Muscle of arm (tissue), 12 donors: ENCODE data around the gene KCMF1. TPM values are rescaled to one million over a fixed set of nuclear protein-coding genes. Genes with fewer than 3 reads are reported as not detected.

ENCODE experiments used
- DNase-seq: peaks from one replicate; pipeline ENCODE4 v3.0.0-alpha.2; 2013
- polyA plus RNA-seq, 12 donors: library from polyadenylated mRNA; unstranded; fragments of 120-200 nt; gene quantifications; one replicate each; pipeline ENCODE4 v1.2.1, GENCODE V29; 2013; ENCODE audit not compliant: insufficient read length in 12 of 12

Gene KCMF1
- polyA plus RNA-seq, 12 donors, result 30.6 to 57.6 (median 47.4) TPM; not detected in 1

DNA sequence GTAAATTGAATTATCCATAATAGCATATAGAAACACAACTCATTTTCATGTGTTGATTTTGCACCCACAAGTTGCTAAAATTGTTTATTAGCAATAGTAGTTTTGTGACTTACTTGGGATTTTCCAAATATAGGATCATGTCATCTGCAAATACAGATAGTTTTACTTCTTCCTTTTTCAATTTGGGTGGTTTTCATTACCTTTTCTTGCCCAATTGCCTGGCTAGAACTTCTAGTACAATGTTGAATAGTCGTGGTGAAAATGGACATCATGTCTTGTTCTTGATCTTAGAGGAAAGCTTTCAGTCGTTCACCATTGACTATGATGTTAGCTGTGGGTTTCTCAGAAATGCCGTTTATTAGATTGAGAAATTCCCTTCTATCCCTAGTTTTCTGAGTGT, 102.1 kb downstream of the KCMF1 start:
- DNase-seq, result no peak

DNA sequence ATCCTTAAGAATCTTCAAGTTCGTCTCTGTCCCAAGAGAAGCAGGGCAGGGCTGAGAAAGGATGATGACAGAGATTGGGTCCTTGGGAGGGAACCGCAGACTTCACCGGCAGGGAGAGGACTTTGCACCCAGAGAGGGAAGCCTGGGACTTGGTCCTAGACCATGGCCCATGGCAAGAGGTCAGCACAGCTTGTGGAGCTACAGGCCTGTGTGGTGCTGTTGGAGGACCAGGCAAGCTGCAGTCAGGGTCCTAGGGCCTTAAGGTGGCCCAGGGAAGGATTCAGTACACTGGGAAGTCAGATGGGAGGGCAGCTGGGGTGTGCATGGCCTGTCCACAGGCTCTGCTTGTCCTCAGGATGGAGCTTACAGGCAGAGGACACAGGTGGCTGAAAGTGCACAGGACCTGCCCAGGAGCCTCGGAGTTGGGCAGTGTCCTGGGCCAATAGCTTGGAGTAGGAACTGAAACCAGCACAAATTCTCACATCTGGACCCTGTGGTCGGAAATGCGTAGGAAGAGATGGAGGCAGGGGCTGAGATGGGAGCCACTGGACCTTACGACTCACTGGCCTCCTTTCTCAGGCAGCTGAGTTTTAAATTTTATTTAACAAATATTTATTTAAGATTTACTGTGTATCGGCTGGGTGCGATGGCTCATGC, 105.8 kb downstream of the KCMF1 start:
- no peak for DNase-seq

DNA sequence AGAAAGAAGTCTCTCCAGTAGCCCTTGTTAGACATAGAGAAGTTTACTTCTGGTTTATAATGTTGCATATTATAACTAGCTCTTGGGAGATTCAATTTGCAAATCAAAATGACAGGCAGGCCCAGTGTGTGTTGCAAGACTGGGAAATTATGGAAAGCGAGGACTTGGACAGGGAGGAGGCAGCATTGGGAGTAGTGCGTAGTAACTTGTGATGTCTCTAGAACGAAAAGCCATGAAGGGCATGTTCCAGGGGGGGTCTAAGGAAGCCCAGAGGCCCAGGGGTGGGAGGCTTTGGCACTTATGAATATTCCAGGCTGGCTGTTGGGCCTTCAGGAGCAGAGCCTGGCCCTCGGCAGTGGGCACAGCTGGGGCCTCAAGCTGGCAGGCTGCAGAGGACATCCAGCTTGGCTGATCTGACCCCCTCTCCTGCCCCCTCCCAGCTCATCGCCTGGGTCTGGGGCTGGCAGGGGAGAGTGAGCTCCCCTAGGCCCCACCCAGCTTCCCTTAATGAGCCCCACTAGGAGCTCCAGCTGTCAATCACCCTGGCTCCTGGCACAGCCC, 107.0 kb downstream of the KCMF1 start:
- DNase-seq, result no peak

DNA sequence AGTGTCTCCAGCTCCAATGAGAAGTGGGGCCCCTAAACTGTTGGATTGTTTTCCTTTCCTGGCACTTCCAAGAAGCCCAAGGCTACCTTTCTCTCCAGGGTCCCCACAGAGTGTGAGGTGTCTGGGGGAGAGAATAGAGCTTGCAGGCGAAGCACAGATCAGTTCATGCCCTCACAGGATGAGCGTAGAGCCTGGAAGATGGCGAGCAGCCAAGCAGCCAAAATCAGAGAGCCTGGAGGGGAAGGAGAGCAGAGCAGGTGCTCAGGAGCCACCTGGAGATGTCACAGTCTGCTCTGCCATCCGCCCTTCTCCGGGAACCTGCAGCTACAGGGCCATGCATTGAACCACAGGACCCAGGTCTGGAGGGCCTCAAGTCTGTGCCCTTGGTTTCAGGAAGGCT, 107.6 kb downstream of the KCMF1 start:
- no peak for DNase-seq

DNA sequence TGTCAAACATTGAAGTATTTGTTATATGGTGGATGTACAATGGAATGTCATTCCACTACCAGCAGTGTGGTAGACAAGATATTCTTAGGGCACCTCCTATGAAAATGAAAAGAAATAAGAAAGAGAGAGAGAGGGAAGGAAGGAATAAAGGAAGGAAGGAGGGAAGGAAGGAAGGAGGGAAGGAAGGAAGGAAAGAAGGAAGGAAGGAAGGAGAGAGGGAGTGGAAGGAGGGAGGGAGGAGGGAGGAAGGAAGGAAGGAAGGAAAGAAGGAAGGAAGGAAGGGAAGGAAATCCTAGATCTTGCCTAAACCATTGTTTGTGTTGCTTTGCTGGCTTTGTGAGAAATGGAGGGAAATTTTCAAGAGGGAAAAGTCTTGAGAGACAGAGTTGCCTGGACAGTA, 112.1 kb downstream of the KCMF1 start:
- no peak for DNase-seq

DNA sequence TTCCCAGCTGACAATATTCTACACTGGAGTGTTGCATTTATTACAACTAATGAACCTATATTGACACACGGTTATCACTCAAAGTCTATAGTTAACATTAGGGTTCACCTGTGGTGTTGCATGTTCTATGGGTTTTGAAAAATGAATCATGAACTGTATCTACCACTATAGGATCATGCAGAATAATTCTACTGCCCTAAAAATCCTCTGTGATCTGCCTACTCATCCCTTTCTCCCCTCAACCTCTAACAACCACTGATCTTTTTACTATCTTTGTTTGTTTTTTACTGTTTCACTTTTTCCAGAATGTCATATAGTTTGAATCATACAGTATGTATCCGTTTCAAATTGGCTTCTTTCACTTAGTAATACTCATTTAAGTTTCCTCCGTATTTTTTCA, 114.6 kb downstream of the KCMF1 start:
- no peak for DNase-seq

DNA sequence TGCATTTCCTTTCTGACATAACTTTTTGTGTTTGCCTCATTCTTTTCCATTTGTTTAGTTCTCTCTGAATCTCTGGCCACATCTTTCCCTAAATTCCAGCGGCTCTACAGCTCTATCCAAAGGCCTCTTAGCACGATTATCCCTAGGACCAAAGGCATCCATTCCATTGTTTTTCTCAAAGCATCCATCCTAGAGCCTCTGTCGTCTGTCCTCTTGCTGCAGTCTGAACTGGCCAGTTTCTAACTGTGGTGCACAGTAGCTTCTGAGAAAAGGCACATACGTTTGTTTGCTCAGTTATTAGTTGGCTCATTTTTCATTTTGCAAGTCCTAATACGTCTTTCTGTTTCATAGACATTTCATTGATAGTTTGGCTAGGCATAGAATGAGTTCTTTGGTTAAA, 116.6 kb downstream of the KCMF1 start:
- DNase-seq, result no peak

DNA sequence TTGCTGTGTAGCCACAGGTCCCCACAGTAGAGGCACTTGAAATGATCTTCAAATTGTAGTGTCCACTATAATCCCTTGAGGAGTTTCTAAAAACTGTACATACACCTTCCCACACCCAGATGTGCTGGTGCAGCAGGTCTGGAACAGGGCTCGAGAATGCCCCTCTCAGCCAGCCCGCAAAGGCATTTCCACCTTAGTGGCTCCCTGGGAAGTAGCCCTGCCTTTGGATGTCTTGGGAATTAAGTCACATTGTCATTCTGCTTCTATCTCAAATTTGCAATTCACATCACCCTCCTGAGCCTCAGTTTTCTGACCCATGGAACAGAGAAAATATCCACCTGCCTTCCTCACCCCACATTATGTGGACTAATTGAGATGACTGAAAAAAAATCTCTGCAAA, 118.0 kb downstream of the KCMF1 start:
- DNase-seq, result no peak

DNA sequence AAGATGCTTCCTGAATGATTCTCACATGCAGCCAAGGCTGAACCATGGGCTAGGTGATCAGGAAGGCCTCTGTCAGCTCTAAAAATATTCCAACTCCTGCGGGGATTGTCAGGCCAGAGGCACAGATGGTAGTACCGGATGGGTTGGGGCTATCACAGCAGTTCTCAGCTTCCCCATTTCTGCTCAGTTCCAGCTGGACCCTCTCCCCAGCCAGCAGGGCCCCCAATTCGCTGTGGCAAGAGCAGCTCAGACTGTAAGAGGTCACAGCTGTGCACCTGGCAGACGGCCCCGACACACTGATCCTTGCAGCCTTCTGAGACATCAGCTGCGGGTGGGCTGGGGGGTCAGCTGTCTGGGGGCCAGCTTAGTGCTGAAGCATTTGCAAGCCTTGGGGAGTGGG, 118.6 kb downstream of the KCMF1 start:
- DNase-seq, result peak; percentile 55

DNA sequence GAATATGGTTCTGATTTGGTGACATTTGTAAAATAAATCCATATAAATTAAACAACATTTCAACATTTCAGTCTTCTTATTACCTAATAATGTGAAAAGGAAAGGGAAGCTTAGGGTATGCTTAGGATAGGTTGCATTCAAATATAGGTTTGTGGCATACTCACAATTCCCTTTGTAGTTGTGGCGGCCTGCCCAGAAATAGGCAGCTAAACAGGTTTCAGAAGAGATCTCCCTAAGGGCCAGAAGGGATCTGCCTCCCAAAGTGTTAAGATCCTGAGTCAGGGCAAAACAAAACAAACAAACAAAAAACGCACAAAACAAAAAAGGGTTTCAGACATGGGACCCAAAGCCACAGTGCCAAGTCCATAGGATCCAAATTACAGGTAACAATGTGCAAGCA, 120.9 kb downstream of the KCMF1 start:
- no peak for DNase-seq

DNA sequence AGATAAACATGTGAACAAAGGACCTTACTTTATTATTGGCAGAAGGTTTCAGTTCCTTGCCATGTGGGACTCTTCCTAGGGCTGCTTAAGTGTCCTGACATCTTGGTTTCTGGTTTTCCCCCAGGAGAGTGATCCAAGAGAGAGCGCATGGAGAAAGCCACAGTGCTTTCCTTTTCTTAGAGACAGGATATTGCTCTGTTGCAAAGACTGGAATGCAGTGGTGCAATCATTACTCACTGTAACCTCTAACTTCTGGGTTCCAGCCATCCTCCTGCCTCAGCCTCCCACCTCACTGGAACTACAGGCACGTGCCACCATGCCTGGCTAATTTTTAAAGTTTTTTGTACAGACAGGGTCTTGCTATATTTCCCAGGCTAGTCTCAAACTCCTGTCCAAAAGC, 124.1 kb downstream of the KCMF1 start:
- no peak for DNase-seq

DNA sequence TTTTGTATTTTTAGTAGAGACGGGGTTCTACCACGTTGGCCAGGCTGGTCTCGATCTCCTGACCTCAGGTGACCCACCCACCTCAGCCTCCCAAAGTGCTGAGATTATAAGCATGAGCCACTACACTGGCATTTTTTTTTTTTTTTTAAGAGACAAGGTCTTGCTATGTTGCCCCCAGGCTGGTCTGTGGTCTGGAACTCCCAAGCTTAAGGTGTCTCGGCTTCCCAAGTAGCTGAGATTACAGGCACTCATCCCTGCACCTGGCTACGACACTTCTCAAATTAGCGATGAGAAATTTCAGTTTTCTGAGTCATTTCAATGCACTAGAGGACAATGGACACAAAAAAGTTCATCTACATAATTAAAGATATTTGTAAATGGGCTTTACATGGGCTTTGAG, 125.7 kb downstream of the KCMF1 start:
- no peak for DNase-seq

DNA sequence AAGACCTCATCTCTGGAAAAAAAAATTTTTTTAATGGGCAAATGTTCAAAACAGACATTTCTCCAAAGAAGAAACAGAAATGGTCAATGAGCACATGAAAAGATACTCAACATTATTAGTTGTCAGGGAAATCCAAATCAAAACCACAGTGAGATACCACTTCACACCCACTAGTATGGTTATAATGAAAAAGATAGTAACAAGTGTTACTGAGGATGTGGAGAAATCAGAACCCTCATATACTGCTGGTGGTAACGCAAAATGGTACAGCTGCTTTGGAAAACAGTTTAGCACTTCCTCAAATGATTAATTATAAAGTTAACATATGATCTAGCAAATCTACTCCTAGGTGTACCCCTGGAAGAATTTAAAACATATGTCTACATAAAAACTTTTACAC, 133.3 kb downstream of the KCMF1 start:
- DNase-seq, result no peak

DNA sequence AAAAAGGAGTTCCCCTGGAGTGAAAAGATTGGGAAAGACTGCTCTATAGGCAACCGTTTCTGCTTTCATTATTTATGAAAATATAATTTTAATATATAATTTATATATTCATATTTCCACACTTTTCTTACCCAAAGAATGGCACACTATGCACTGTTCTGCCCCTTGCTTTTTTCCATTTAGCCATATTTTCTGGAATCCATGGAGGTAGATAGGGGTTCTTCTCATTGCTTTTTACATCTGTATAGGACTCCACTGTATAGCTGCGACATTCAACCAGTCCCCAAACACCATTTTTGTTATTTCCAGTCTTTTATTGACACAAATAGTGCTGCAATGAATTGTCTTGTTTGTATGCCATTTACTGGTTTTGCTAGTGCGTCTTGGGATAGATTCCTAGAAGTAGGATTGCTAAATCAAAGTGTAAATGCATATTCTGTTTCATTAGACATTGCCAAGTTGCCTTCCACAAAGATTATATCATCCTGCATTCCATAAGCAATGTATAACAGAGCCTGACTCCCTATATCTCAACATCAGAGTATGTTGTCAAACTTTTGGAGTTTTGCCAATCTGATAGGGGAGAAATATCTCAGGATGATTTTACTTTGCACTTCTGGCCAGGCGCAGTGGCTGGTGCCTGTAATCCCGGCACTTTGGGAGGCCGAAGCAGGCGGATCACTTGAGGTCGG, 135.7 kb downstream of the KCMF1 start:
- no peak for DNase-seq

Other genes with a start within 250 kb of the KCMF1 start
- 1 to 10 TPM in 1 of 12 donors, under 1 TPM in 10, not detected in 1; 0.14 to 8.0 (median 0.47) TPM for gene TRABD2A, start 90.1 kb upstream of the KCMF1 start, polyA plus RNA-seq
- 1,000 to 10,000 TPM in 11 of 12 donors, not detected in 1; 1,067 to 1,735 (median 1,170) TPM for gene TMSB10, start 65.5 kb upstream of the KCMF1 start, polyA plus RNA-seq
- gene TCF7L1, start 162.2 kb downstream of the KCMF1 start, polyA plus RNA-seq, result 10 to 100 TPM in 11 of 12 donors, not detected in 1; 28.2 to 77.7 (median 35.4) TPM